GM10248 (cell line): Measurements from ENCODE around the gene BANP.

ENCODE experiments used
- CTCF ChIA-PET: fragments of 300-600 bp; sonication (Branson Sonifier 250); formaldehyde crosslinking; extraction: SDS; loops from one replicate; lab custom pipeline; 2021; ENCODE audit warnings: antibody characterized with exemption; lab: Yijun Ruan, JAX
- POLR2A ChIA-PET: fragments of 350-650 bp; sonication (Branson Sonifier 250); formaldehyde crosslinking; extraction: SDS; loops from one replicate; lab custom pipeline; 2020; ENCODE audit warnings: antibody characterized with exemption; lab: Yijun Ruan, JAX
- DNase-seq: peaks from one replicate; pipeline ENCODE4 v3.0.0; 2012; ENCODE audit errors: extremely low spot score
- TF ChIP-seq, protein P1 (sequence below): IDR thresholded peaks from 2 replicates; pipeline ENCODE4 v1.5.1; 2012; ENCODE audit warnings: mild to moderate bottlenecking, low read depth; ENCODE audit errors: extremely low read depth, missing control alignments, control extremely low read depth

The BANP gene

DNA sequence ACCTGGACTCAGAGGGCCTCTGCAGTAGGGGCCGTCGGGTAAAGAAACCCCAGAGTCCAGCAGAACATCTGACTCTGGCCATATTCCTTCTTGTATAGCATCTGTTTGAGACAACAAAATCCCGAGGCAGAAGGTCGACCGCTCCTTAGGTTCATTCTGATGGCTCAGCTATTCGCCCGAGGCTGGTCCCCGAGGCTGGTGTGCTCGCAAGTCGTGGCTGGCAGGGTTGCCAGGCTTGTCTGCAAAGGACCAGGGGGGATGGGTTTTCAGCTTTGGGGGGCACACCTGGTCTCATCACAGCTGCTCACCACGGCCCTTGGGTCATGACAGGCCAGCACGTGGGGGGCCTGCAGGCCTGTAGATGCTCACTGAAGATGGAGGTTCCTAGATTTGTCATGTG lies 119.1 kb downstream of the BANP start:
- TF ChIP-seq, protein P1, sequence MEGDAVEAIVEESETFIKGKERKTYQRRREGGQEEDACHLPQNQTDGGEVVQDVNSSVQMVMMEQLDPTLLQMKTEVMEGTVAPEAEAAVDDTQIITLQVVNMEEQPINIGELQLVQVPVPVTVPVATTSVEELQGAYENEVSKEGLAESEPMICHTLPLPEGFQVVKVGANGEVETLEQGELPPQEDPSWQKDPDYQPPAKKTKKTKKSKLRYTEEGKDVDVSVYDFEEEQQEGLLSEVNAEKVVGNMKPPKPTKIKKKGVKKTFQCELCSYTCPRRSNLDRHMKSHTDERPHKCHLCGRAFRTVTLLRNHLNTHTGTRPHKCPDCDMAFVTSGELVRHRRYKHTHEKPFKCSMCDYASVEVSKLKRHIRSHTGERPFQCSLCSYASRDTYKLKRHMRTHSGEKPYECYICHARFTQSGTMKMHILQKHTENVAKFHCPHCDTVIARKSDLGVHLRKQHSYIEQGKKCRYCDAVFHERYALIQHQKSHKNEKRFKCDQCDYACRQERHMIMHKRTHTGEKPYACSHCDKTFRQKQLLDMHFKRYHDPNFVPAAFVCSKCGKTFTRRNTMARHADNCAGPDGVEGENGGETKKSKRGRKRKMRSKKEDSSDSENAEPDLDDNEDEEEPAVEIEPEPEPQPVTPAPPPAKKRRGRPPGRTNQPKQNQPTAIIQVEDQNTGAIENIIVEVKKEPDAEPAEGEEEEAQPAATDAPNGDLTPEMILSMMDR, result no peak
- ChIA-PET POLR2A (no interaction called here), CTCF (no interaction called here)
- DNase-seq, result no peak

DNA sequence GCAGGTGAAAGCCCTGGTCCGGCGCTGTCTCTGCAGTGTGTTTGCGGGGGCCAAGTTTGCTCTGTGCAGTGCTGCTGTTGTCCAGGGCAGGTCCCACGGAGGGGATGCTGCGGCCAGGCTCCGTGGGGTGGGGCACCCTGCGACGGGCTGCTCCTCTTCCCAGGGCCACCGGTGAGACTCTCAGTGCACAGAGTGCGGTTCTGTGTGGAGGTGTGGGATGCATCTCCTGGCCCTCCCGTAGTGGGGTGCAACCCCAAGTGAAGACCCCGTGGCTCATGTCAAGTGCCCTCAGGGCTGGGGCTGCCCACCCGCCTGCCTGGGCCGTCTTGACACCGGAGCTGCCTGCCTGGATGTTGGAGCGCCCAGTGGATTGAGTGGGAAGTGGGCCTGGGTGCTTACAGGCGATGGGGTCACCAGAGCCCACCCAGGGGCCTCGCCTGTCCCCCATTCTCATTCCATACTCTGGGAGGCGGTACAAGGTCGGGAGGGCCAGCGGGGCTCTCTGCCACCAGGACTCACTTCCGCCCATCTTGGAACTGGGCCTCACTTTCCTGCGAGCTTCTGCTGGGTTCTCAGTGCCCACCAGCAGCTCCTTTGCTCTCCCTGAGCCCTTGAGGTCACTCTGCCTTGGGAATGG lies 119.9 kb downstream of the BANP start:
- ChIA-PET POLR2A (no interaction called here), CTCF (no interaction called here)
- TF ChIP-seq, protein P1, result no peak
- DNase-seq, result no peak

GRCh38 chr16:88071908-88072307 lies 120.7 kb downstream of the BANP start:
- TF ChIP-seq, protein P1, result no peak
- no peak for DNase-seq
- POLR2A ChIA-PET, result no interaction called here
- CTCF ChIA-PET, result no interaction called here

DNA sequence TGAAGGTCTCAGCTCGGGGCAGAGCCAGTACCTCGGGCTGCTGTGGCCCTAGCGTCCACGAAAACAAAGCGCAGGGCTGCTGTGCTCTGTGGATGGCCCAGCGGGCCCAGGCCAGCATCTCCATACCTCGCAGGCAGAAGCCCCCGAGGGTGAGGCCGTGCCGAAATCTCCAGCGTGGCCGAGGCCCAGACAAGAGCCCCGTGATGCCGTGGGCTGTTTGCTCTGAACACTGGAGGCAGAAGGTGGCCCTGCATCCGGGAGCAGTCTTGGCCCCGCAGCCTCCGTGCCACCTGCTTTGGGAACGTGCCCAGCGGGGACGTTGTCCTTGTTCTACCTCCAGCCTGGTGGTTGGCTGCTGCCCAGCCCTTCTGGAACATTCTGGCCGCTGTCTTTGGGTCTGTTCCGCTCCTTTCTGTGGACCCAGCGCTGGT lies 121.4 kb downstream of the BANP start:
- CTCF ChIA-PET, result no interaction called here
- TF ChIP-seq, protein P1, result no peak
- no peak for DNase-seq
- POLR2A ChIA-PET, result no interaction called here

DNA sequence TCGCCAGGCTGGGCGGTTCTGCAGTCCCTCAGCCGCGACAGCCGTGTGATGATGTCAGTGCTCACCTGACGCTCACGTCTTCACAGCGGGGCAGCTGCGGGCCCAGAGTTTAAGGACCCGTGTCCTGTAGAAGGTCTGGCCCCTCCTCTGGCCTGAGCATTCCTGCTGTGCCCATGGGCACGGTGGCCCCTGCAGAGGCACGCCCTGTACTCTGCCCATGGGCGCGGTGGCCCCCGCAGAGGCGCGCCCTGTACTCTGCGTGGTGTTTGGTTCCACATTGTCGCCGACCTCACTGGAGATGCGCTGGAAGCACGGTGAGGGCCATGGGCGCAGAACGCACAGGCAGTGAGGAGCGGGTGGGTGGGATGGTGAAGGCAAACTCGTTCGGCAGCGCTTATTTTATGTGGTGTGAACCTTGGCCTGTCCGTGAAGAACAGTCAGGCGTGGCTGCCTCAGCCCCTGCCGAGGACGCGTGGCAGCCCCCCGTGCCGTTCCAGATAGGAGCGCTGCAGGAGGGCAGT lies 122.0 kb downstream of the BANP start:
- no peak for DNase-seq
- TF ChIP-seq, protein P1, result no peak
- POLR2A ChIA-PET, result no interaction called here
- CTCF ChIA-PET, result no interaction called here

- CTCF ChIA-PET, result interaction anchor here (1.4 kb wide), 1 partner anchor 19 kb away, joined by 3 read pairs; no protein-coding TSS in a partner anchor
- POLR2A ChIA-PET, result no interaction called here
- DNase-seq, result no peak
- TF ChIP-seq, protein P1, result no peak
Observed at GRCh38 chr16:88074041-88074440, 122.8 kb downstream of the BANP start.
